Measurements from ENCODE around the gene SYNGR2. TPM values are rescaled to one million over a fixed set of nuclear protein-coding genes. Genes with fewer than 3 reads are reported as not detected.
A peak's percentile ranks its signal among the peaks of the same experiment; 100 is the strongest.

Gene SYNGR2
- total RNA-seq, 4 donors from 2014 or later, result 63.1 to 164 (median 124) TPM

DNA sequence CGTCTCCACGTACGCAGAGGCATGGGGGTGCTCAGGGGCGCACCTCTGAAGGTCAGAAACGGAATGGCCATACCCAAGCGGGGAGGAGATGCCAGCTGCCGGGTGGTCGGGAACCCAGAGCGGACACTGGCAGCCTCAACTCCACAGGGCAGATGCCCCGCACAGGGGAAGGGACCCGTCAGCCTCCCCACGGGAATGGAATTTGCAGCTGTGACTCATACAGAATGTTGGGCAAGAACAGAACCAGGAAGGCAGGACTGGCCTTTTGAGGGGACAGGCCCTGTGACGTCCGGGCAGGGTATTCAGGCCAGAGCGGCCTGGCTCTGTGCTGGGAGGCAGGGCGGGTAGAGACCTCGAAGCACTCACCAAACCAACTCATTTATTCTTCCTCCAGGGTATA, 11.0 kb downstream of the SYNGR2 start:
- WGBS, result 25% methylated on average over 4 of the region's 17 CpGs
- Histone ChIP-seq H3K9me3 (no peaks in the 10 kb centered on the region), H3K27me3 (no peaks in the 10 kb centered on the region), H3K4me3 (peak overlapping the region in 3 of 4 donors; percentile 9 to 38 (median 16)), H3K27ac (replicated peaks in 1 of 4) (peak overlapping the region; percentile 83 to 98 (median 90)), H3K4me1 (peaks cover 33 to 100% (median 95%) of the 10 kb centered on the region in 4 donors), H3K36me3 (no peaks in the 10 kb centered on the region)
- TF ChIP-seq, protein P1, sequence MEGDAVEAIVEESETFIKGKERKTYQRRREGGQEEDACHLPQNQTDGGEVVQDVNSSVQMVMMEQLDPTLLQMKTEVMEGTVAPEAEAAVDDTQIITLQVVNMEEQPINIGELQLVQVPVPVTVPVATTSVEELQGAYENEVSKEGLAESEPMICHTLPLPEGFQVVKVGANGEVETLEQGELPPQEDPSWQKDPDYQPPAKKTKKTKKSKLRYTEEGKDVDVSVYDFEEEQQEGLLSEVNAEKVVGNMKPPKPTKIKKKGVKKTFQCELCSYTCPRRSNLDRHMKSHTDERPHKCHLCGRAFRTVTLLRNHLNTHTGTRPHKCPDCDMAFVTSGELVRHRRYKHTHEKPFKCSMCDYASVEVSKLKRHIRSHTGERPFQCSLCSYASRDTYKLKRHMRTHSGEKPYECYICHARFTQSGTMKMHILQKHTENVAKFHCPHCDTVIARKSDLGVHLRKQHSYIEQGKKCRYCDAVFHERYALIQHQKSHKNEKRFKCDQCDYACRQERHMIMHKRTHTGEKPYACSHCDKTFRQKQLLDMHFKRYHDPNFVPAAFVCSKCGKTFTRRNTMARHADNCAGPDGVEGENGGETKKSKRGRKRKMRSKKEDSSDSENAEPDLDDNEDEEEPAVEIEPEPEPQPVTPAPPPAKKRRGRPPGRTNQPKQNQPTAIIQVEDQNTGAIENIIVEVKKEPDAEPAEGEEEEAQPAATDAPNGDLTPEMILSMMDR (IDR thresholded peaks at IDR 0.05), result no peak
- TF ChIP-seq POLR2A (IDR thresholded peaks at IDR 0.05; ENCODE audit: low read depth) (peak; percentile 26), EP300 (IDR thresholded peaks at IDR 0.05) (peak; percentile 57), POLR2AphosphoS5 (IDR thresholded peaks at IDR 0.05) (peak; percentile 87 to 92)
- DNase-seq (ENCODE audit: extremely low spot score), result no peak
- intact Hi-C loops (cut with DNase I), result no loop called here

DNA sequence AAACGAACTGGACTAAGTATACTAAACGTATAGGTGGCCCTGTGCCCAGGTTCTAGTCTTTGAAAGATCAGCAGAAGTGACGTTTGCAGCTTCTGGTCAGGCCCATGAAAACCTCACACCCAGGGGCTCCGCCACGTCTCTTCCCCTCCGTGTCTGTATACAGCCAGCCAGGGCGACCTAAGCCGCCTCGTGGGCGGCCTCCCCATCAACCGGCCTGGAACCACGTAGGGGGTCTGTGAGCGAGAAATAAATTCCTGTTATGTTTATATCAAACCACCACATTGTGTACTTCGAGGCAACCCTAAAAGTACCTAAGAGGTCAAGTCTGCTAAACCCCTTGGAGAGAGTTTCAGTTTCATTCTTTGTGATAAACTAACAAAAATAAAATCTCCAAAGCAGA, 11.7 kb downstream of the SYNGR2 start:
- H3K27me3 ChIP-seq, result no peaks in the 10 kb centered on the region
- peak overlapping the region; percentile 11 to 31 (median 16) for H3K4me3 ChIP-seq
- TF ChIP-seq, protein P1 (IDR thresholded peaks at IDR 0.05), result no peak
- TF ChIP-seq EP300 (IDR thresholded peaks at IDR 0.05) (no peak), POLR2AphosphoS5 (IDR thresholded peaks at IDR 0.05) (no peak), POLR2A (IDR thresholded peaks at IDR 0.05; ENCODE audit: low read depth) (no peak)
- intact Hi-C loops (cut with DNase I), result no loop called here
- WGBS, result 34% methylated on average over 13 of the region's 14 CpGs
- peaks cover 26 to 100% (median 95%) of the 10 kb centered on the region in 4 donors for H3K4me1 ChIP-seq
- peak overlapping the region; percentile 83 to 98 (median 90) for H3K27ac ChIP-seq (replicated peaks in 1 of 4)
- H3K9me3 ChIP-seq, result no peaks in the 10 kb centered on the region
- H3K36me3 ChIP-seq, result no peaks in the 10 kb centered on the region
- DNase-seq (ENCODE audit: extremely low spot score), result no peak

DNA sequence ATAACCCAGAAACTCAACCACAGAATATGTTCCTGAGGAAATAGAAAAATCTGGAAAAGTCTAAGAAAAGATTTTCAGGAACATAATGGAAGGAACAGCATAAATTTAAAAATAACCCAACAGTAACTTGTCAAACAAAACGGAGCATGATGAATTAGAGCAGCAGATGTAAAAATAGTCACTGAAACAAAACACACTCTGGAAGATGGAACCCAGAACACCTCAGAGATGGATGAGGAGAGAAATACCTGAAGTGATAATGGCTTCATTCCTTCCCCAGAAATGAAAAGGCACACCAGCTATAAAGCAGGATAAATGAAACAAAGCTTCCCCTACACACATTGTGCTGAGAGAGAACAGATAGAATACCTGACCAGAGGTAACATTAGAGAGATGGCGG, 12.1 kb downstream of the SYNGR2 start:
- 41% methylated on average over 2 of the region's 2 CpGs for WGBS
- DNase-seq (ENCODE audit: extremely low spot score), result no peak
- H3K4me3 ChIP-seq, result peak overlapping the region in 3 of 4 donors; percentile 12 to 31 (median 20)
- peak in 1 of 2 donors; percentile 82 for TF ChIP-seq POLR2AphosphoS5 (IDR thresholded peaks at IDR 0.05)
- TF ChIP-seq, protein P1 (IDR thresholded peaks at IDR 0.05), result no peak
- H3K9me3 ChIP-seq, result no peaks in the 10 kb centered on the region
- no peaks in the 10 kb centered on the region for H3K36me3 ChIP-seq
- no peaks in the 10 kb centered on the region for H3K27me3 ChIP-seq
- intact Hi-C loops (cut with DNase I), result no loop called here
- H3K4me1 ChIP-seq, result peaks cover 22 to 100% (median 95%) of the 10 kb centered on the region in 4 donors
- peak overlapping the region; percentile 83 to 98 (median 90) for H3K27ac ChIP-seq (replicated peaks in 1 of 4)

DNA sequence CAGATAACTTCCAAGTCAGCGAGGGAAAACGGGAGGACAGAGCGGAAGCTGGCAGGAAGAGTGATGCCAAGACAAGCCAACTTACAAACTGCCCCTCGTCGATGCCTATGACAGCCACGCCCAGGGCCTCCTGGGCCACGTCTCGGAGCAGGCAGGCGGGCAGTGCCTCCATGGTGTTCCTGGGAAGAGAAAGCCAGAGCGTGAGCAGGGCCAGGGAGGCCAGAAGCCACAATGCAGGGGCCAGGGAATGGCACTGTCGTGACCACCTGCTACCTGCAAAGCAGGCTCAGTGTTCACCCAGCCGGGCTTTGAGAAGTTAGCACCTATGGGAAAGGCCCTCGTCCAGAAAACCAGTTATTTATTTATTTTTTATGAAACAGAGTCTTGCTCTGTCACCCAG, 14.1 kb downstream of the SYNGR2 start:
- TF ChIP-seq, protein P1 (IDR thresholded peaks at IDR 0.05), result no peak
- TF ChIP-seq EP300 (IDR thresholded peaks at IDR 0.05), result no peak
- no peak for TF ChIP-seq POLR2A (IDR thresholded peaks at IDR 0.05; ENCODE audit: low read depth)
- no peak for TF ChIP-seq POLR2AphosphoS5 (IDR thresholded peaks at IDR 0.05)
- 89% methylated on average over 13 of the region's 13 CpGs for WGBS
- intact Hi-C loops (cut with DNase I), result no loop called here
- no peak for DNase-seq (ENCODE audit: extremely low spot score)
- H3K27ac ChIP-seq (replicated peaks in 1 of 4), result peak overlapping the region; percentile 6 to 86 (median 68)
- peaks cover 22 to 100% (median 94%) of the 10 kb centered on the region in 4 donors for H3K4me1 ChIP-seq
- no peaks in the 10 kb centered on the region for H3K36me3 ChIP-seq
- no peak overlapping the region for H3K4me3 ChIP-seq
- H3K9me3 ChIP-seq, result no peaks in the 10 kb centered on the region
- H3K27me3 ChIP-seq, result no peaks in the 10 kb centered on the region

DNA sequence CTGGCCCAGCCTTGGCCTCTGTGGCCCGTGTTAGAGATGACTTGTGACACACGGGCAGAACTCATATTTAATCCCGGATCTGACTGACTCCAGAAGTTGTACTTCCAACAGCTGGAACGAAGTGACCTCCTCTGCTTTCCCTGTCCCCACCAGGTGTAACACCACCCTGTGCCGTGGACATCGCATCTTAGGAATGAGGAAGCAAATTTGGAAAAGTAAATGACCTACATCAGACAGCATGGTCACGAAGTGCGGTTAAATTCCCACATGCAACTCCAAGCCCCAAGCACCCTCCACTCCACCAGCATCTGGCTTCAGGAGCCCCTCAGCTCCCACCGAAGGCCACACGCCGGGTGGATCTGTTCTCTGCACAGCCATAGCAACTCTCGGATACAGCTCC, 15.5 kb downstream of the SYNGR2 start:
- H3K4me1 ChIP-seq, result peaks cover 34 to 98% (median 95%) of the 10 kb centered on the region in 4 donors
- WGBS, result 60% methylated on average over 11 of the region's 12 CpGs
- no peak overlapping the region for H3K4me3 ChIP-seq
- no peaks in the 10 kb centered on the region for H3K27me3 ChIP-seq
- TF ChIP-seq EP300 (IDR thresholded peaks at IDR 0.05), result no peak
- no peak for TF ChIP-seq POLR2A (IDR thresholded peaks at IDR 0.05; ENCODE audit: low read depth)
- TF ChIP-seq POLR2AphosphoS5 (IDR thresholded peaks at IDR 0.05), result no peak
- TF ChIP-seq, protein P1 (IDR thresholded peaks at IDR 0.05), result no peak
- intact Hi-C loops (cut with DNase I), result no loop called here
- H3K27ac ChIP-seq (replicated peaks in 1 of 4), result peak overlapping the region; percentile 72 to 86 (median 83)
- H3K9me3 ChIP-seq, result no peaks in the 10 kb centered on the region
- DNase-seq (ENCODE audit: extremely low spot score), result no peak
- H3K36me3 ChIP-seq, result no peaks in the 10 kb centered on the region
